Tongue (tissue), 2 donors: ENCODE measurements around the gene CLASP2. TPM values are rescaled to one million over a fixed set of nuclear protein-coding genes. Genes with fewer than 3 reads are reported as not detected.
A peak's percentile ranks its signal among the peaks of the same experiment; 100 is the strongest.
"Not testable (repeated sequence)": the region's sequence is repeated elsewhere in the genome, so short reads cannot be mapped to it uniquely, and the experiment has no call there.

Experiments used
- DNase-seq: peaks from one replicate; pipeline ENCODE4 v3.0.0-alpha.2; 2015
- total RNA-seq: library from RNA; depleted of rRNA; stranded (reverse); fragments of >200 nt; gene quantifications from one replicate; pipeline ENCODE4 v1.2.3, GENCODE V29; 2014

Gene CLASP2
- total RNA-seq, 1 donor from 2014 or later = 158 TPM

DNA sequence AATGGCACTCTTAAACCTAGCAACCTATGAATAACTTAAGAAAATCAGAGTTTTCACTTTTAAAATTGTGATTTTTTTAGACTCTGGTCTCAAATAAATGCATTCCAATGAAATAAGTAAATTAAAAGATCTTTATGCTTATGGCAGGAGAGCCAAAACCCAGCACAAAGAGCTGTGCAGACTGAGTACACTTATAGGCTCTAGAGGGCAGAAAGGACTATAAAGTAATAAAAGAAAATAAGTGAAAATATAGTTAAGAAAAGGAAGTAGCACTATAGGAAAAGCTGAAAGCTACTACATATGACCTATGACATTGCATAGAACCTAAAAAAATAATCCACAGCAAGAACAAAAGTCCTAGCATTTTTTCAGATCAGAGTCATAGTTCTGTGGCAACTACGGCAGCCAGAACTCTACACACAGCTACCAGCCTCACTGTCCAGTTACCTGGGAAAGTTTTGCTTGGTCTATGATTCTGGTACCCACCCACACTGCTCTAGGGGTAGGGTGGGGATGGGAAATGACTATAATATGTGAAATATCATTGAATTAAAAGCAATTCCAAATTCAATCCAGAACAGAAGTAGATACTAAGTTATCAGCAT, 30.5 kb downstream of the CLASP2 start:
- no peak for DNase-seq

DNA sequence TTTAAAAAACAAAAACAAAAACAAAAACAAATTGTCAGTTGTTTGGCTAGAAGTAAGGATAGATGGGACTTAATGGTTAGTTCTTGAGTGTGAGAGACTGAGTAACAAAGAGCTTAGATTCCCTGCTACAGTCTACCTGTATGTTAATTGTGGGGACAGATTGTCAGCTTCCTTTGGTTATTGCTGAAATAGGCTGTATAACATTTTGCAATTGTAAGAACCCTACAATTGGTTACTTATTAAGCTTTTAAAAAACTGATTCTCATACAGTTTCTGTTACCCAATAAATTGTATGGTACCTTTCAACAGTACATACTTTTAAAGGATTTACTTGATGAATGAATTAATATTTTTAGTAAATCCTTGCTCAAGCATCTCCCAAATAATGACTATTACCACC, 35.3 kb downstream of the CLASP2 start:
- no peak for DNase-seq

DNA sequence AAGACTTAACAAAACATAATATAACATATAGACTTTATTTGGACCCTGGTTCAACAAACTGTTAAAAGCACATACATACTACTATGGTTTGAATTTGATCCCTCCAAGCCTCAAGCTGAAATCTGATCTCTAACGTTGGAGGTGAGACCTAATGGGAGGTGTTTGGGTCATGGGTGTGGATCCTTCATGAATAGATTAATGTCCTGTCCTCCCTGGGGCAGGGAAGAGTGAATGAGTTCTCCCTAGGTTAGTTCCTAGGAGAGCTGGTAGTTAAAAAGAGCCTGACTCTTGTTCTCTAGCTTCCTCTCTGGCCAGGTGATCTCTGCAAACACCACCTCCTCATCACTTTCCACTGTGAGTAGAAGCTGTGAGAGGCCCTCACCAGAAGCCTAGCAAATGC, 36.4 kb downstream of the CLASP2 start:
- DNase-seq = no peak

DNA sequence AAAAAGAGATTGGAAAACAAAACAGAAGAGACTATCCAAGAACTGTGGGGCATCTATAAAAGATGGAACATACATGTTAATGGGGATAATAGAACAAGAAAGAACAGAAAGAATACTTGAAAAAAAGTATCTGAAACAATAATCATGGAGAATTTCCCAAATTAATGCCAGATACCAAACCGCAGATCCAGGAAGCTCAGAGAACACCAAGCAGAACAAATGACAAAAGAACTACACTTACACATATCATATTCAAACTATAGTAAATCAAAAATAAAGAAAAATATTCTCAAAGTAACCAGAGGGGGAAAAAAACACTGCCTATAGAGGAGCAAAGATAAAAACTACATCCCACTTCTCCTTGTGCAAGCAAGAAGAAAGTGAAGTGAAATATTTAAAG, 40.0 kb downstream of the CLASP2 start:
- DNase-seq = no peak

- DNase-seq = not testable (repeated sequence)
These were observed 44.6 kb downstream of the CLASP2 start for GRCh38 chr3:33673436-33673835.

DNA sequence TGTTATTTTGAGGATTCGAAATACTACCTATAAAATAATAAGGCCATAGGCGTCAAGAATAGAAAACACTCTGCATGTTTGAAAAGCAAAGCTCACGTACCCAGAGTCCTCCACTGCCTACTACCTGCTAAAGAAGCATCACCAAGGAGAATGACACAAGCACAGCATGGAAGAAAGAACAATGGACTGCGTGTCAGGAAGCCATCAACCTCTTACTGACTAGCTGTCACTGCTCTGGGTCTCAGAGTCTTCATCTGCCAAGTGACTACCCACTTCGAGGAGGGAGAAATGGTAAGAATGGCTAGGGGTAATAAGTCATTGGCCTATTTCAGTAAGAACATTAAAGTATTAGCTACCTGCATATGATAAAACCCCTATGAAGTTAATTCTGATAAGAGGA, 49.4 kb downstream of the CLASP2 start:
- no peak for DNase-seq

- no peak for DNase-seq
These were observed 52.8 kb downstream of the CLASP2 start for GRCh38 chr3:33665294-33665693.

- no peak for DNase-seq
These were observed 53.9 kb downstream of the CLASP2 start for GRCh38 chr3:33664195-33664594.

GRCh38 chr3:33663042-33663441, 55.0 kb downstream of the CLASP2 start:
- no peak for DNase-seq

- DNase-seq = no peak
These were observed 58.1 kb downstream of the CLASP2 start for GRCh38 chr3:33659856-33660434.

GRCh38 chr3:33658991-33659848, 58.8 kb downstream of the CLASP2 start:
- peak; percentile 95 for DNase-seq

- no peak for DNase-seq
These were observed 59.4 kb downstream of the CLASP2 start for GRCh38 chr3:33658621-33658990.

- no peak for DNase-seq
These were observed 60.0 kb downstream of the CLASP2 start for GRCh38 chr3:33658039-33658438.

DNA sequence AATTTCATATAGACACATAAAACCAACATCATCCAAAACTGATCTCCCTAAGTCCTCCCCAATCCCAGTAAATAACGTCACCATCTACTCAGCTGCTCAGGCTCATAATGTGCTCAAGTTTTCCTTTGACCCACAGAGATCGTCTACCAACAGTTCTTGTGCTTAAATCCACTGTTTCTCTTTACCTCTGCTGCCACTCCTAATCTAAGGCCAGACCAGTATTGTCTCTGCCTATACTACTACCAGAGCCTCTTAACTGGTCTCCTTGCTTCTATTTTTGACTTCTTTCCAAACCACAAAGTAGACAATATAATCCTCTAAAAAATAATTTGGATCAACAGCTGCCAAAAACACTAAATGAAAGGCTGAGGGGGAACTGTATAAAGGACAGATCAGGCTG, 65.3 kb downstream of the CLASP2 start:
- DNase-seq = no peak

GRCh38 chr3:33651101-33651500, 67.0 kb downstream of the CLASP2 start:
- DNase-seq = not testable (repeated sequence)

GRCh38 chr3:33650495-33650894, 67.6 kb downstream of the CLASP2 start:
- DNase-seq = no peak

GRCh38 chr3:33648793-33649192, 69.3 kb downstream of the CLASP2 start:
- no peak for DNase-seq

GRCh38 chr3:33646406-33646805, 71.6 kb downstream of the CLASP2 start:
- DNase-seq = peak; percentile 48

- peak; percentile 63 for DNase-seq
These were observed 72.9 kb downstream of the CLASP2 start for GRCh38 chr3:33645060-33645647.

- DNase-seq = no peak
These were observed 73.5 kb downstream of the CLASP2 start for GRCh38 chr3:33644582-33644981.

DNA sequence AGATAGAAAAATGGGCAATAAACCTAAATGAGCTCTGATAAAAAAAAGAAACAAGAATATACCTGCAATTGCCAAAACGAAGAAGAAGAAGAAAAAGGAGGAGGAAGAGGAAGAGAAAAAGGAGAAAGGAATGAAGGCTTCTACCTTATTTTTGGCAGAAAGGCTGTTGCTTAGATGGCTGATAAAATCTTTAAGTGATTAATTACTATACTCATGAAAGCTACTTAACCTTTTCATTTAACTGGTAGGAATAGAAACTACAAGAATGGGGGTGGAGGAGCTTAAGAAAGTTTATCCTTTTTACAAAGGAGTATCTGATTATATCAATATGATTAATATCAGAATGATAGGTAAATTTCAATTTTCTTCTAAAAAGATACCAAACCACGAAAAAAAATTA, 75.2 kb downstream of the CLASP2 start:
- DNase-seq = no peak

GRCh38 chr3:33639889-33640288, 78.2 kb downstream of the CLASP2 start:
- DNase-seq = no peak

- DNase-seq = no peak
These were observed 80.6 kb downstream of the CLASP2 start for GRCh38 chr3:33637482-33637881.
